HG03139 (cell line): ENCODE measurements around the gene RPL13.

Experiments used
- ATAC-seq: cut with Tn5 transposase; IDR thresholded peaks from one replicate; pipeline ENCODE4 v1.9.1; 2021; ENCODE audit not compliant: unreplicated experiment

Gene RPL13

DNA sequence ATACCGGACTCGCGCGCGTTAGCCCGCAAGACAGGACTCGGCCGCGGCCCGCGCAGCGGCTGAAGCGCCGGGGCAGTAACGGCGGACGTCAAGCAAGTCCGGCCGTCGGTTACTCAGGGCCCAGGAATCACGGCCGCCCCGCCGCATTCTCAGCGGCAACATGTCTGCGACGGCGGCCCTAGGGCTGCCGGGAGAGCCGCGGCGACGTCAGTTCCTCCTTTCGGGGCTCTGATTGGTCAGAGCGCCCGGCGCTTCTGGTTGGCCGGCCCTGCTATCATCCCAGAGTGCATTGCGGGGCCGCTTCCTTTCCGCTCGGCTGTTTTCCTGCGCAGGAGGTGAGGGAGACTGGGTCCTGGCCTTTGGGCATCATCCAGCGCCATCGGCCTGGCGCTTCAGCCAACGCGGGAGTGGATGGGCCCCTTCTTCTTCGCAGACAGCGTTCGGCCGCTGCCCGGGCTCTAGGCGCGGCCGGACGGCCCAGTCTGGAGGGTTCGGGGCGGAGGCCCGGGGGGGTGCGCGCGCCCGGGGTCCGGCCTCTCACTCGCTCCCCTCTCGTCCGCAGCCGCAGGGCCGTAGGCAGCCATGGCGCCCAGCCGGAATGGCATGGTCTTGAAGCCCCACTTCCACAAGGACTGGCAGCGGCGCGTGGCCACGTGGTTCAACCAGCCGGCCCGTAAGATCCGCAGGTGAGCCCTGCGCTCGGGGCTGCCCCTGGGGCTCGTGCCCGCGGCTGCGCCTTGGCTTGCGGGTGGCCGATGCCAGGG is at the start of gene RPL13:
Gene RPL13, plus strand, starts transcription at position 305 of the 764 bp plus-strand sequence. Its CDS starts 278 bp downstream, at position 583.
- ATAC-seq = peak; percentile 78

DNA sequence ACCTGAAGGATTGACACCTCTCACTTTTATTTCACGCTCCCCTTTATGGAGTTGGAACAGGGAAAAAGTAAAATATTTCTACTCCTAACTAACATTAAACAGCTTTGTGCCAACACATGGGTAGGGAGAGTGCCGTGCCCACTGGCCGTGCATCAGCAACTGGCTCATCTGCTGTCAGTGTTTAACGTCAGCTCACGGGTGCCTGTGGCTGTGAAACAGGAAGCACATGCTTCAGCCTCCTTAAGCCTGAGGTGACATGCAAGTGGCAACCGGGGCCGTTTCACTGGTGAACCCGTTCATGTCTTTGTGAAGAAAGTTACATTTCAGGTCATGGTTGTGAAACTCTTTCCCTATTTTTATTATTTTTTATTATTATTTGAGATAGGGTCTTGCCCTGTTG is 49.1 kb upstream of the RPL13 start:
- no peak for ATAC-seq

- no peak for ATAC-seq
These were observed 48.0 kb upstream of the RPL13 start for GRCh38 chr16:89512453-89512852.

DNA sequence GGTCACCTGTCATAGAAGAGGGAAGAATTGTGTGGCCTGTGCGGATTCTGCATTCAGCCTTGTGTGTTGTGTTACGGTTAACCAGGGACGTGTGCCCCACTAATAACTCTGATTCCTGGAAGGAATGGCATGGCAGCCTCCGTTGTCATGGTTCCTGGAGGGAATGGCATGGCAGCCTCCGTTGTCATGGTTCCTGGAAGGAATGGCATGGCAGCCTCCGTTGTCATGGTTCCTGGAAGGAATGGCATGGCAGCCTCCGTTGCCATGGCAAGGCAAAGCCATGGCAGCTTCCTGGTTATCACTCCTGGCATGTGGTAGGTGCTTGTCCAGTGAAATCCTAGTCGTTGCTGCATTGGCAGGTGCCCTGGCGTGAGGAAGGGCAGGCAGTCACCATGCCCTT is 43.4 kb upstream of the RPL13 start:
- no peak for ATAC-seq

DNA sequence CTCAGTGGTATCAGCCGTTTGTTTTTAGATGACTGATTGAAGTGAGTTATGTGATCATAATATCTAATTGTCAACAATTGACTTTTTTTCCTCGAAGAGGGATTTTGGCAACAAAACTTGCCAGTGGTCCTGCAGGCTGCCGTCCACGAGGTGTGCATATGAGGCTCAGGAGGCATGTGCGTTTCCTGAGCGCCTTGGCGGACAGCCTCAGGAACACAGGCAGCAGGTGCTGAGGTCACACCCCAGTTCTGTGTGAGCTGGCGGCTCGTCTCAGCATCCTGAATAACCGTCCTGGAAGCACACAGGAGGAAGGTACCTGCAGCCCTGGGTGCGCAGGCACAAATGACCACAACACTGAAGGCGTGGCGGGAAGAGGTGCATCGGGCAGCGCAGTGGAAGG is 40.6 kb upstream of the RPL13 start:
- ATAC-seq = no peak

GRCh38 chr16:89522287-89522686 is 38.2 kb upstream of the RPL13 start:
- no peak for ATAC-seq

DNA sequence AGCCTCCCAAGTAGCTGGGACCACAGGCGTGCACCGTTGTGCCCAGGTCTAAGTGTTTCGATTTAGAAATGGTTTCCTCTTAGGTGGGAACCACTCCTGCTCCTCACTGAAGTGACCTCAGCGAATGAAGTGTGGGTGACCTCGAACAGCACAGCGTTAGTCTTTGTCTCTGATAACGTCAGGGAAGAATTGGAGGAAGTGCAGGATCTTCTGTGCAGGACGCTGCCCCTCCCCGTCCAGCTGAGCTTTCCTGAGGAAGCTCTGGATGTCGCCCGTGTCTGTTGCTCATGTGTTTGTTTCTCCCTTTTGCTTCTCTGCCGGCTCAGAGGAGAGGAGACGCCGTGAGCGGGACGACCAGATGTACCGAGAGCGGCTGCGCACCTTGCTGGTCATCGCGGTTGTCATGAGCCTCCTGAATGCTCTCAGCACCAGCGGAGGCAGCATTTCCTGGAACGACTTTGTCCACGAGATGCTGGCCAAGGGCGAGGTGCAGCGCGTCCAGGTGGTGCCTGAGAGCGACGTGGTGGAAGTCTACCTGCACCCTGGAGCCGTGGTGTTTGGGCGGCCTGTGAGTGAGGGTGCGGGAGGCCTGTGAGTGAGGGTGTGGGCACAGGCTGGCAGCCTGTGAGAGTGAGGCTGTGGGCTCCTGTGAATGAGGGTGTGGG is 36.7 kb upstream of the RPL13 start:
- no peak for ATAC-seq

- ATAC-seq = no peak
These were observed 35.2 kb upstream of the RPL13 start for GRCh38 chr16:89525146-89525913.

- ATAC-seq = no peak
These were observed 31.4 kb upstream of the RPL13 start for GRCh38 chr16:89529097-89529496.

- no peak for ATAC-seq
These were observed 29.8 kb upstream of the RPL13 start for GRCh38 chr16:89530401-89531381.

DNA sequence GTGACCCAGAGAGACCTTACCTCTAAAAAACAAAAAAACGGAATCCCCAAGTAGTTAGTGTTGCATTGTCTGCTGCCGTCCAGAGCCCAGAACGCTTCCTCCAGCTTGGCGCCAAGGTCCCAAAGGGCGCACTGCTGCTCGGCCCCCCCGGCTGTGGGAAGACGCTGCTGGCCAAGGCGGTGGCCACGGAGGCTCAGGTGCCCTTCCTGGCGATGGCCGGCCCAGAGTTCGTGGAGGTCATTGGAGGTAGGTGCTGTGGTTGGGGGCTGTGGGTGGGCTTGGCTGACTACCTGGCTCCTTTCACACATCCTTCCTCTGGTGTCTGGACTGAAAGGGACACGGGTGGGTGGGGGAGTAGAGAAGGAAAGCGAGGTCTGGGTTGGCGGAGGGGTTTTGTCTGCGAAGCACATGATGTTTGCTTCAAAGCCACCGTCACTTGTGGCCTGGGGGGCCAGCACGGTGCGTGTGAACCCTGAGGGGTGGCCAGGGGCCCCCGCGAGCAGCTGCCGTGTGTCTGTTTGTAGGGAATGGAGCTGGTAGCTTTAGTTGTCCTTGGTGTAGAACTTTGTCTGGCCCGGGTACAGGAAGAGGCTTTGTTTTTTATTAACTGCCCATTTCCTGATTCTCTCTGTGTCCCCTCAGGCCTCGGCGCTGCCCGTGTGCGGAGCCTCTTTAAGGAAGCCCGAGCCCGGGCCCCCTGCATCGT is 28.5 kb upstream of the RPL13 start:
- no peak for ATAC-seq

- ATAC-seq = no peak
These were observed 26.2 kb upstream of the RPL13 start for GRCh38 chr16:89534252-89534756.

DNA sequence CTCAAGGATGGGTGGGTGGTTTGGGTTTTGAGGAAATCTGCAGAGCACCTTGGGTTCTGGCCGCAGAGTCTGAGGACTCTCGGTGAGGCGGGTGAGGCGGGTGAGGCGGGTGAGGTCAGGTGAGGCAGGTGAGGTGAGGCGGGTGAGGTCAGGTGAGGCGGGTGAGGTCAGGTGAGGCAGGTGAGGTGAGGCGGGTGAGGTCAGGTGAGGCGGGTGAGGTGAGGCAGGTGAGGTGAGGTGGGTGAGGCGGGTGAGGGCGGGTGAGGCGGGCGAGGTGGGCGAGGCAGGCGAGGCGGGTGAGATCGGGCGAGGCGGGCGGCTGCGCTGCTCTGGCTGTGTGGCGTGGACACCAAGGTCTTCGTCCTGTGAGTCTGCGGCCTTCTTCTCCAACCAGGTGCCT is 24.1 kb upstream of the RPL13 start:
- no peak for ATAC-seq

- ATAC-seq = no peak
These were observed 23.5 kb upstream of the RPL13 start for GRCh38 chr16:89536886-89537548.

DNA sequence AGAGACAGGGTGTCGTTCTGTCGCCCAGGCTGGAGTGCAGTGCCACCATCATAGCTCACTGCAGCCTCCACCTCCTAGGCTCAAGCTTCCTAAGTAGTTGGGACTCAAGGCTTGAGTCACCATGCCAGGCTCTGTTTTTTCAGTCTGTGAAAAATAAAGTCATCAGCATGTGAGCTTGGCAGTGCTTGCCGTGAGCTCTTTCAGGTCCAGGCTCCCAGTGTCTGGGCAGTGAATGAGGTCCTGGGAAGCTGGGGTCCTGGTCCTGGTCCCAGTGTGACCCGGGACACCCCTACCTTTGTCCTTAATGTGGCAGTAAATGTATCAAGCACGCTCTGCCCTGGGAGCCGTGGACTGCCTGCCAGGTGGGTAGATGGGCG is 22.9 kb upstream of the RPL13 start:
- ATAC-seq = no peak

- ATAC-seq = no peak
These were observed 22.2 kb upstream of the RPL13 start for GRCh38 chr16:89538286-89538685.

GRCh38 chr16:89540557-89540956 is 19.9 kb upstream of the RPL13 start:
- no peak for ATAC-seq

GRCh38 chr16:89541792-89542191 is 18.7 kb upstream of the RPL13 start:
- no peak for ATAC-seq

DNA sequence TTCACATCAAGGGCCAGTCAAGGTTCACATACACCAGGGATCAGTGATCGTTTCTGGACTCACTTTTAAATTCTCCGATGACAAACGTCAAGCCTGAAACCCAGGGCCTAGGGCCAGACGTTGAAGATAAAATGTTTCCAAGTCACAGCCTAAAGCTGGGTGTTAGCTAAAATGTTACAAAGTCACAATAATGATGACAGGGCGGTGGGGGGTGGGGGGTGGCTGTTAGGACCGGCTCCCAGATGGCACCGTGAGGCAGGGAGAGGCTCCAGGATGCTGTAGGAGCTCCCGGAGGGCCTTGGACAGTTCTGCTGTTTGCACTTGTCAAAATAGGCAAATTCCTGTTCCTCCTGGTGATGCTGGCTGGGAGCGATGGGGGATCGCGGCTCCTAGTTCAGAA is 16.4 kb upstream of the RPL13 start:
- no peak for ATAC-seq

GRCh38 chr16:89544713-89545043 is 15.8 kb upstream of the RPL13 start:
- ATAC-seq = no peak
